KBM-7 (cell line): Measurements from ENCODE around the gene CRCP.

Experiments used
- DNase-seq: peaks from one replicate; pipeline ENCODE4 v3.0.0-alpha.2; 2015
- in situ Hi-C: fragments of 300-500 bp; cut with MboI; formaldehyde crosslinking; loops from 2 replicates; pipeline ENCODE4 v1.14.3; 2020; ENCODE audit warnings: low sequenced_read_pairs, low pct_unique_long_range_greater_than_20kb, mixed read lengths

Gene CRCP

GRCh38 chr7:66181845-66182244 lies 67.2 kb downstream of the CRCP start:
- in situ Hi-C loops = no loop called here
- no peak for DNase-seq

GRCh38 chr7:66182920-66183319 lies 68.3 kb downstream of the CRCP start:
- no peak for DNase-seq
- in situ Hi-C loops = no loop called here

- in situ Hi-C loops = no loop called here
- no peak for DNase-seq
Observed at GRCh38 chr7:66183700-66184099, 69.1 kb downstream of the CRCP start.

- DNase-seq = peak; percentile 56
- in situ Hi-C loops = no loop called here
Observed at GRCh38 chr7:66185680-66186187, 71.1 kb downstream of the CRCP start.

GRCh38 chr7:66186991-66187390 lies 72.3 kb downstream of the CRCP start:
- DNase-seq = no peak
- in situ Hi-C loops = no loop called here

- DNase-seq = no peak
- in situ Hi-C loops = no loop called here
Observed at GRCh38 chr7:66187905-66188304, 73.3 kb downstream of the CRCP start.

- in situ Hi-C loops = no loop called here
- no peak for DNase-seq
Observed at GRCh38 chr7:66188645-66189044, 74.0 kb downstream of the CRCP start.

- in situ Hi-C loops = no loop called here
Observed at GRCh38 chr7:66189695-66190503, 75.3 kb downstream of the CRCP start.

GRCh38 chr7:66190504-66190857 lies 75.8 kb downstream of the CRCP start:
- DNase-seq = no peak
- in situ Hi-C loops = no loop called here

More at GRCh38 chr7:66189695-66190503, 75.3 kb downstream of the CRCP start:
- no peak for DNase-seq

- DNase-seq = no peak
Observed at GRCh38 chr7:66193146-66193725, 78.6 kb downstream of the CRCP start.

GRCh38 chr7:66198469-66198868 lies 83.8 kb downstream of the CRCP start:
- no peak for DNase-seq
- in situ Hi-C loops = no loop called here

More at GRCh38 chr7:66193146-66193725, 78.6 kb downstream of the CRCP start:
- in situ Hi-C loops = no loop called here

GRCh38 chr7:66198956-66199355 lies 84.3 kb downstream of the CRCP start:
- DNase-seq = no peak
- in situ Hi-C loops = no loop called here

- peak; percentile 53 for DNase-seq
- in situ Hi-C loops = no loop called here
Observed at GRCh38 chr7:66202441-66202840, 87.8 kb downstream of the CRCP start.
